ENCODE measurements around the gene PRKAG2.
A peak's percentile ranks its signal among the peaks of the same experiment; 100 is the strongest.
"Not testable (repeated sequence)": the region's sequence is repeated elsewhere in the genome, so short reads cannot be mapped to it uniquely, and the experiment has no call there.

The PRKAG2 gene

GRCh38 chr7:151786936-151787335, 90.0 kb downstream of the PRKAG2 start:
- Histone ChIP-seq H3K27ac (no peak overlapping the region), H3K27me3 (no peaks in the 10 kb centered on the region), H3K9me3 (replicated peaks in 1 of 11) (peaks cover 0 to 8% (median 0%) of the 10 kb centered on the region in 11 experiments; a peak in 3 of 22 replicates)

GRCh38 chr7:151786241-151786640, 90.7 kb downstream of the PRKAG2 start:
- Histone ChIP-seq H3K4me3 (no peak overlapping the region), H3K4me1 (peaks cover 4 to 22% (median 13%) of the 10 kb centered on the region in 10 experiments; a peak in 16 of 20 replicates), H3K9ac (no peak overlapping the region), H3K36me3 (0 out of 22 replicates have a peak, but pooled peaks cover 0 to 3% (median 0%) of the 10 kb centered on the region in 11 experiments), H3K9me3 (replicated peaks in 1 of 11) (peaks cover 0 to 8% (median 0%) of the 10 kb centered on the region in 11 experiments; a peak in 3 of 22 replicates), H4K20me1 (no peaks in the 10 kb centered on the region; a peak in 1 of 22 replicates), H3K27me3 (no peaks in the 10 kb centered on the region), H3K4me2 (peak overlapping the region in 4 of 11 experiments; percentile 6 to 58 (median 42); a peak in 4 of 22 replicates), H3K27ac (no peak overlapping the region)
- TF ChIP-seq Cebpa-rat (IDR thresholded peaks at IDR 0.05) = no peak

More at GRCh38 chr7:151786936-151787335, 90.0 kb downstream of the PRKAG2 start:
- Histone ChIP-seq H3K4me1 (peaks cover 4 to 26% (median 13%) of the 10 kb centered on the region in 10 experiments; a peak in 16 of 20 replicates), H3K36me3 (no peaks in the 10 kb centered on the region), H4K20me1 (no peaks in the 10 kb centered on the region; a peak in 1 of 22 replicates), H3K4me3 (no peak overlapping the region), H3K9ac (no peak overlapping the region), H3K4me2 (peak overlapping the region in 6 of 11 experiments; percentile 6 to 58 (median 25); a peak in 9 of 22 replicates)
- TF ChIP-seq Cebpa-rat (IDR thresholded peaks at IDR 0.05) = no peak

GRCh38 chr7:151785681-151785965, 91.3 kb downstream of the PRKAG2 start:
- Histone ChIP-seq H3K9ac (no peak overlapping the region), H3K4me1 (peaks cover 4 to 19% (median 13%) of the 10 kb centered on the region in 10 experiments; a peak in 16 of 20 replicates), H4K20me1 (no peaks in the 10 kb centered on the region; a peak in 1 of 22 replicates), H3K27ac (no peak overlapping the region), H3K36me3 (peaks cover 0 to 10% (median 0%) of the 10 kb centered on the region in 11 experiments; a peak in 2 of 22 replicates), H3K27me3 (no peaks in the 10 kb centered on the region), H3K4me2 (no peak overlapping the region), H3K9me3 (replicated peaks in 1 of 11) (peaks cover 0 to 8% (median 0%) of the 10 kb centered on the region in 11 experiments; a peak in 3 of 22 replicates), H3K4me3 (no peak overlapping the region)
- no peak for TF ChIP-seq Cebpa-rat (IDR thresholded peaks at IDR 0.05)

- TF ChIP-seq Cebpa-rat (IDR thresholded peaks at IDR 0.05) = no peak
- Histone ChIP-seq H4K20me1 (peaks cover 0 to 2% (median 0%) of the 10 kb centered on the region in 11 experiments; a peak in 1 of 22 replicates), H3K4me3 (no peak overlapping the region), H3K27ac (no peak overlapping the region), H3K36me3 (peaks cover 0 to 14% (median 0%) of the 10 kb centered on the region in 11 experiments; a peak in 2 of 22 replicates), H3K9ac (no peak overlapping the region), H3K4me2 (no peak overlapping the region), H3K9me3 (replicated peaks in 1 of 11) (peaks cover 0 to 8% (median 0%) of the 10 kb centered on the region in 11 experiments; a peak in 3 of 22 replicates), H3K4me1 (peaks cover 5 to 19% (median 13%) of the 10 kb centered on the region in 10 experiments; a peak in 18 of 20 replicates), H3K27me3 (no peaks in the 10 kb centered on the region)
Measured at GRCh38 chr7:151784853-151785680, 91.8 kb downstream of the PRKAG2 start.

- Histone ChIP-seq H3K27ac (no peak overlapping the region), H3K27me3 (no peaks in the 10 kb centered on the region), H3K36me3 (peaks cover 0 to 14% (median 0%) of the 10 kb centered on the region in 11 experiments; a peak in 2 of 22 replicates), H4K20me1 (peaks cover 0 to 7% (median 0%) of the 10 kb centered on the region in 11 experiments; a peak in 1 of 22 replicates), H3K9ac (no peak overlapping the region), H3K9me3 (replicated peaks in 1 of 11) (peaks cover 0 to 8% (median 0%) of the 10 kb centered on the region in 11 experiments; a peak in 3 of 22 replicates), H3K4me2 (no peak overlapping the region), H3K4me1 (peaks cover 12 to 29% (median 17%) of the 10 kb centered on the region in 10 experiments; a peak in 19 of 20 replicates), H3K4me3 (no peak overlapping the region)
- TF ChIP-seq Cebpa-rat (IDR thresholded peaks at IDR 0.05) = no peak
Measured at GRCh38 chr7:151783958-151784575, 92.8 kb downstream of the PRKAG2 start.

- Histone ChIP-seq H3K9me3 (replicated peaks in 1 of 11) (peaks cover 7 to 16% (median 10%) of the 10 kb centered on the region in 11 experiments; a peak in 21 of 22 replicates), H3K9ac (peak overlapping the region in 7 of 11 experiments; percentile 5 to 58 (median 20); a peak in 6 of 22 replicates), H3K4me3 (peak overlapping the region in 5 of 10 experiments; percentile 9 to 54 (median 18); a peak in 6 of 20 replicates), H3K27ac (peak overlapping the region in 3 of 11 experiments; percentile 20 to 57 (median 32); a peak in 5 of 22 replicates), H4K20me1 (peaks cover 0 to 7% (median 0%) of the 10 kb centered on the region in 11 experiments; a peak in 1 of 22 replicates), H3K4me2 (peak overlapping the region; percentile 27 to 73 (median 60)), H3K27me3 (no peaks in the 10 kb centered on the region), H3K4me1 (peaks cover 12 to 35% (median 20%) of the 10 kb centered on the region in 10 experiments; a peak in 19 of 20 replicates), H3K36me3 (peaks cover 0 to 14% (median 5%) of the 10 kb centered on the region in 11 experiments; a peak in 9 of 22 replicates)
- no peak for TF ChIP-seq Cebpa-rat (IDR thresholded peaks at IDR 0.05)
Measured at GRCh38 chr7:151782598-151783448, 94.1 kb downstream of the PRKAG2 start.

GRCh38 chr7:151782256-151782597, 94.7 kb downstream of the PRKAG2 start:
- H3K4me3 ChIP-seq = peak overlapping the region in 1 of 10 experiments; percentile 29; a peak in 1 of 20 replicates
- H3K9me3 ChIP-seq (replicated peaks in 1 of 11) = peaks cover 11 to 22% (median 15%) of the 10 kb centered on the region in 11 experiments; a peak in 21 of 22 replicates
- H3K27ac ChIP-seq = peak overlapping the region in 3 of 11 experiments; percentile 20 to 57 (median 32); a peak in 4 of 22 replicates
- peak overlapping the region in 10 of 11 experiments; percentile 27 to 73 (median 60); a peak in 17 of 22 replicates for H3K4me2 ChIP-seq
- H3K27me3 ChIP-seq, H4K20me1 ChIP-seq: not testable (repeated sequence)
- 0 out of 22 replicates have a peak overlapping the region, but pooled peaks of 1 of the 11 experiments have one; percentile 58 for H3K9ac ChIP-seq
- peaks cover 0 to 18% (median 7%) of the 10 kb centered on the region in 11 experiments; a peak in 9 of 22 replicates for H3K36me3 ChIP-seq
- H3K4me1 ChIP-seq = peaks cover 12 to 40% (median 22%) of the 10 kb centered on the region in 10 experiments; a peak in 19 of 20 replicates

Data from BLaER1 treated with 17β-estradiol and CSF1 and Interleukin-3, amounts not matched to agents 10 nM and 100 nM (cell line).